HepG2 (cell line): ENCODE data around the gene CHMP1A. TPM values are rescaled to one million over a fixed set of nuclear protein-coding genes. Genes with fewer than 3 reads are reported as not detected.

Experiments used
- ARNTL ChIP-seq: sonication (generic); formaldehyde crosslinking; IDR thresholded peaks from 2 replicates; pipeline ENCODE4 v1.4.0; 2020; ENCODE audit warnings: mild to moderate bottlenecking, missing genetic modification reagents
- CBX2 ChIP-seq, 2 experiments: fragments of 200-600 bp in 1 of 2; sonication (generic); formaldehyde crosslinking in 1 of 2; IDR thresholded peaks; 2 replicates each; pipeline versions ENCODE4 v1.7.0 to v1.8.1; 2018 to 2022; ENCODE audit warnings: low read depth in 2 of 2, low read length in 1 of 2, mild to moderate bottlenecking in 1 of 2, missing genetic modification reagents in 1 of 2
- CREM ChIP-seq, 2 experiments: sonication (generic) in 1 of 2; formaldehyde crosslinking in 1 of 2; IDR thresholded peaks; 2 replicates each; pipeline versions ENCODE4 v1.4.0 to v1.6.1; 2016 to 2020; ENCODE audit warnings: antibody characterized with exemption in 1 of 2, mild to moderate bottlenecking in 1 of 2, missing genetic modification reagents in 1 of 2
- E2F1 ChIP-seq: sonication (generic); formaldehyde crosslinking; IDR thresholded peaks from 2 replicates; pipeline ENCODE4 v1.5.0; 2020; ENCODE audit warnings: missing genetic modification reagents
- ETV6 ChIP-seq: sonication (generic); formaldehyde crosslinking; conservative IDR thresholded peaks from 2 replicates; pipeline ENCODE4 v1.4.0; 2020; ENCODE audit warnings: missing genetic modification reagents
- KLF11 ChIP-seq: IDR thresholded peaks from 2 replicates; pipeline ENCODE4 v1.6.1; 2016; ENCODE audit warnings: missing compliant biosample characterization
- KMT2B ChIP-seq: IDR thresholded peaks from 2 replicates; pipeline ENCODE4 v1.6.1; 2016; ENCODE audit warnings: missing genetic modification reagents, missing compliant biosample characterization
- MTERF4 ChIP-seq: sonication (generic); formaldehyde crosslinking; IDR thresholded peaks from 2 replicates; pipeline ENCODE4 v1.8.0; 2023; ENCODE audit warnings: mild to moderate bottlenecking, missing genetic modification reagents
- MXD1 ChIP-seq: sonication (generic); formaldehyde crosslinking; IDR thresholded peaks from 2 replicates; pipeline ENCODE4 v1.4.0; 2020; ENCODE audit warnings: mild to moderate bottlenecking, missing genetic modification reagents
- NR3C1 ChIP-seq: sonication (generic); formaldehyde crosslinking; IDR thresholded peaks from 2 replicates; pipeline ENCODE4 v1.4.0; 2020; ENCODE audit warnings: missing genetic modification reagents
- RAD21 ChIP-seq: fragments of 450-650 bp; formaldehyde crosslinking; IDR thresholded peaks from 2 replicates; pipeline ENCODE4 v1.5.0; 2020; ENCODE audit warnings: mild to moderate bottlenecking
- RBM39 ChIP-seq: fragments of 200-400 bp; formaldehyde crosslinking; IDR thresholded peaks from one replicate; pipeline ENCODE4 v1.6.1; 2018; ENCODE audit warnings: antibody characterized with exemption, mild to moderate bottlenecking, low read depth, low read length; ENCODE audit not compliant: poor library complexity, severe bottlenecking
- RNF219 ChIP-seq: sonication (generic); formaldehyde crosslinking; IDR thresholded peaks from 2 replicates; pipeline ENCODE4 v1.5.0; 2020; ENCODE audit warnings: mild to moderate bottlenecking, missing genetic modification reagents
- RXRB ChIP-seq: IDR thresholded peaks from 2 replicates; pipeline ENCODE4 v1.6.1; 2016; ENCODE audit warnings: borderline replicate concordance, missing genetic modification reagents, missing compliant biosample characterization
- SP5 ChIP-seq: IDR thresholded peaks from 2 replicates; pipeline ENCODE4 v1.6.1; 2016; ENCODE audit warnings: low read depth, borderline replicate concordance
- TCF7L2 ChIP-seq: IDR thresholded peaks from 2 replicates; pipeline ENCODE4 v1.6.1; 2011; ENCODE audit warnings: mild to moderate bottlenecking, low read depth, low read length, moderate library complexity
- THAP11 ChIP-seq: IDR thresholded peaks from 2 replicates; pipeline ENCODE4 v1.6.1; 2016; ENCODE audit warnings: missing biosample characterization, missing genetic modification reagents
- TMF1 ChIP-seq: sonication (generic); formaldehyde crosslinking; IDR thresholded peaks from 2 replicates; pipeline ENCODE4 v1.8.1; 2022; ENCODE audit warnings: low read depth, missing genetic modification reagents
- ZBTB25 ChIP-seq: IDR thresholded peaks from 2 replicates; pipeline ENCODE4 v1.6.1; 2018; ENCODE audit warnings: missing genetic modification reagents
- ZFP36 ChIP-seq: fragments of 150-350 bp; IDR thresholded peaks from 2 replicates; pipeline ENCODE4 v1.6.1; 2018; ENCODE audit warnings: borderline replicate concordance, low read length, low read depth; ENCODE audit not compliant: partially characterized antibody
- ZNF224 ChIP-seq: sonication (generic); formaldehyde crosslinking; IDR thresholded peaks from 2 replicates; pipeline ENCODE4 v1.5.0; 2020; ENCODE audit warnings: mild to moderate bottlenecking, missing genetic modification reagents
- ZNF251 ChIP-seq: sonication (generic); formaldehyde crosslinking; IDR thresholded peaks from 2 replicates; pipeline ENCODE4 v1.9.0; 2021; ENCODE audit warnings: mild to moderate bottlenecking, missing genetic modification reagents
- ZNF367 ChIP-seq: sonication (generic); formaldehyde crosslinking; IDR thresholded peaks from 2 replicates; pipeline ENCODE4 v1.4.0; 2020; ENCODE audit warnings: missing genetic modification reagents, borderline replicate concordance
- ZNF629 ChIP-seq: sonication (generic); formaldehyde crosslinking; conservative IDR thresholded peaks from 2 replicates; pipeline ENCODE4 v1.5.0; 2020; ENCODE audit warnings: missing genetic modification reagents
- polyA plus RNA-seq, 8 experiments: library from polyadenylated mRNA; depleted of rRNA in 3 of 8; stranded (reverse) in 7 of 8; unstranded in 1 of 8; fragments of >200 nt; fragmentation: Illumina TruSeq in 4 of 8; extraction: Trizol in 4 of 8; gene quantifications; 2 replicates each; pipeline versions ENCODE4 v1.2.1 to v1.2.3, GENCODE V29; 2011 to 2016; ENCODE audit warnings: low read depth in 4 of 8, missing spikeins in 1 of 8, mixed read lengths in 1 of 8; ENCODE audit not compliant: insufficient read depth in 1 of 8
- total RNA-seq, 5 experiments: library from RNA; depleted of rRNA; stranded (reverse); fragments of >200 nt; fragmentation: Illumina TruSeq; extraction: Trizol; gene quantifications; 2 replicates each; pipeline ENCODE4 v1.2.3, GENCODE V29; 2016; ENCODE audit warnings: low read depth in 1 of 5

Gene CHMP1A
- total and polyA plus RNA-seq, 2 of the 13 experiments (the other 11 are each of a cell fraction or from before 2014, with no cell fraction given): 69.4 to 73.3 TPM

GRCh38 chr16:89687092-89687940 lies 29.8 kb upstream of the CHMP1A start (continued):
- TF ChIP-seq RNF219 (CRISPR knock-in tag) (peak; percentile 89; the same call in 1 of the 2 replicates), ZFP36 (no peak), CREM (IDR thresholded peaks at IDR 0.05) (peak; percentile 69), CREM (CRISPR knock-in tag; IDR thresholded peaks at IDR 0.05) (no peak), MTERF4 (peak; percentile 95; the same call in 1 of the 2 replicates), ETV6 (CRISPR knock-in tag) (peak; percentile 77; the same call in 1 of the 2 replicates), CBX2 (IDR thresholded peaks at IDR 0.05; ENCODE audit: low read depth, low read length) (no peak), CBX2 (CRISPR knock-in tag; IDR thresholded peaks at IDR 0.05; ENCODE audit: low read depth) (no peak), MXD1 (CRISPR knock-in tag) (peak; percentile 95), RBM39 (peak; percentile 18), ZNF251 (no peak), RAD21 (CRISPR knock-in tag) (peak; percentile 95), ZBTB25 (peak; percentile 97), ZNF367 (CRISPR knock-in tag) (peak; percentile 97), E2F1 (peak; percentile 26; the same call in 1 of the 2 replicates), KLF11 (CRISPR knock-in tag) (peak; percentile 98), TCF7L2 (no peak), RXRB (peak; percentile 94), ARNTL (CRISPR knock-in tag) (peak; percentile 100), TMF1 (CRISPR knock-in tag) (peak; percentile 99), THAP11 (peak; percentile 83), NR3C1 (CRISPR knock-in tag) (no peak), SP5 (CRISPR knock-in tag) (peak; percentile 86), KMT2B (peak; percentile 89), ZNF224 (CRISPR knock-in tag) (peak; percentile 100), ZNF629 (CRISPR knock-in tag) (peak; percentile 64)
